CD4-positive, alpha-beta T cell treated with Interleukin-15 for 1 hour (primary cell): ENCODE measurements around the gene PLCXD1.
"Not testable (repeated sequence)": the region's sequence is repeated elsewhere in the genome, so short reads cannot be mapped to it uniquely, and the experiment has no call there.

Experiments
- DNase-seq: peaks from one replicate; pipeline ENCODE4 v3.0.0-alpha.2; 2020

PLCXD1 gene

DNA sequence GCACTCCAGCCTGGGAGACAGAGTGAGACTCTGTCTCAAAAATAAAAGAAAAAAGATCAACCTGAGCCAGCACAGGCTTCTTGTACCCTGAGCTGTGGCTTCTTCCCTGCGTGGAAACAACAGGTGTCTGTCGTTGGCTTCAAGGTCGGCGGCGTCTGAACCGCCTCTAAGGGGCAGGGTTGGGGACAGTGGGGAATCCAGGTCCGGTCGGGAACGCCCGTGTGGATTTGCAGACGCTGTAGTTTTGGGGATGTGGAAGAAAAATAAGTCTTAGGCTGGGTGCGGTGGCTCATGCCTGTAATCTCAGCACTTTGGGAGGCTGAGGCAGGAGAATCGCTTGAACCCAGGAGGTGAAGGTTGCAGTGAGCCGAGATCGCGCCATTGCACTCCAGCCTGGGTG, 17.2 kb upstream of the PLCXD1 start:
- DNase-seq = not testable (repeated sequence)

DNA sequence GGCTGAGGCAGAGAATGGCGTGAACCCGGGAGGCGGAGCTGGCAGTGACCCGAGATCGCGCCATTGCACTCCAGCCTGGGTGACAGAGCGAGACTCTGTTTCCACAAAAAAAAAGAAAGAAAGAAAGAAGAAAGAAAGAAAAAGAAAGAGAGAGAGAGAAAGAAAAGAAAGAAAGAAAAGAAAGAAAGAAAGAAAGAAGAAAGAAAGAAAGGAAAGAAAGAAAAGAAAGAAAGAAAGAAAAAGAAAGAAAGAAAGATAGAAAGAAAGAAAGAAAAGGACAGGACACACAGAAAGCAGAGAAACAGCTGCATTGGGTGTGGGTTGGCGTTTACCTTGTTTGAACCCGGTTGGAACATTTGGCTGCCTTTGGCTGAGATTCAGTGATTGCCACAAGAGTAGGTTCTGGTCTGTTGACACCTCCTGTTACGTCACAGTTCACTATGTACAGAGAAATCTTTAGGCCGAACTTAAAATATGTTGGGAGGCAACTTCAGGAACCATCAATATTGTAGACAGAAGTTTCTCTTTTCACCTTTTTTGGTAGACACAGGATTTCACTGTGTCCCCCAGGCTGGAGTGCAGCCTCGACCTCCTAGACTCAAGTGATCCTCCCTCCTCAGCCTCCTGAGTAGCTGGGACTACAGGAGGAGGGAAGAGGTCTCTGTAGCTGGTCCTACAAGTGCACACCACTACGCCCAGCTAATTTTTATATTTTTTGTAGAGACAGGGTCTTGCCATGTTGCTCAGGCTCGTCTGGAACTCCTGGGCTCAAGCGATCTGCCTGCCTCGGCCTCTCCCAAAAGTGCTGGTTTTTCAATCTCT, 16.3 kb upstream of the PLCXD1 start:
- no peak for DNase-seq

GRCh38 chrX:265502-265901, 15.7 kb upstream of the PLCXD1 start:
- DNase-seq = no peak

GRCh38 chrX:267771-268261, 13.4 kb upstream of the PLCXD1 start:
- DNase-seq = peak; percentile 13

DNA sequence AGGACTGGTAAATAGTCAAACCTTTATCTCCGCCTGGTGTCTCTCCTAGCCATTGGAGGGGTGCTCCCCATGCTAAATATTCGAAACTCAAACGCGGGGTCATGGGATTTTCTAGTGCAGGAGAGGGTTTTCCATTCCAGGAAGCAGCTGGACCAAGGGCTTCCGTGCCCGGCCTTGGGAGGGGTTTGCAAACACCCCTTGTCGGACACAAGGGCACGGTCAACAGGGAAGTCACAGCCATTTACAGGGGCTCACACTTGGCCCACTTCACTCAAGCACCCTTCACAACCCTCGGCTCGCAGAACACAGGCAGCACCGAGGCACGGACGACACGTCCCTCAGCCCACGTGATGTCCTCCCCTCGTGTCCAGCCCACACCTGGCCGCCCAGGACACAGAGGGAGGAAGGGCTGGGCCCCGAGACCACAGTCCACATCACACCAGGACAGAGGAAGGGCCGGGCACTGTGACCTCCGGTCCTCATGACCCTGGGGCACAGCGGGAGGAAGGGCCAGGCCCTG, 10.3 kb upstream of the PLCXD1 start:
- peak; percentile 5 for DNase-seq

DNA sequence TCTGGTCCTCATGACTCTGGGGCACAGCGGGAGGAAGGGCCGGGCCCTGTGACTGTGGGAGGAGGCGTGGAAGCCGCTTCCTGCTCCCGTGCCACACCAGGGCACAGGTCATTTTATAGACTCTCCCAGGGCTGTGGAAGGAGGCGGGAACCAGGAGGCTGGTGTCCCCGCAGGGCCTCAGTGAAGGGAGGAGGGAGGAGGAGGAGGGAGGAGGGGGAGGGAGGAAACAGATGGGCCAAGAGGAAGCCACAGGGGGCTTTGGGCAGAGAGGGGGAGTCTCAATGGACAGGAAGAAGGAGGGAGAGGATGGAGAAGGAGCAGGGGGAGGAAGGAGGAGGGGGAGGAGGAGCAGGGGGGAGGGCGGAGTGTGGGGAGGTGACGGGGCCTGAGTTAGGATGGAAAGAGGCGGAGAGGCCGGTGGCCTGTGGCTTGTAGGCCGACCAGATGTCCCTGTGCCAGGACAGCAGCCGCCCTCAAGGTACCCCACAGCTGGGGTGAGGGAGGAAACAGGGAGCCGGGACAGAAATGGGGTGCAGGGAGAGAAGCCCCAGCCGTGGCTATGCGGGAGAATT, 6.2 kb upstream of the PLCXD1 start:
- peak; percentile 69 for DNase-seq

- peak; percentile 10 for DNase-seq
Measured at GRCh38 chrX:275476-275966, 5.7 kb upstream of the PLCXD1 start.

DNA sequence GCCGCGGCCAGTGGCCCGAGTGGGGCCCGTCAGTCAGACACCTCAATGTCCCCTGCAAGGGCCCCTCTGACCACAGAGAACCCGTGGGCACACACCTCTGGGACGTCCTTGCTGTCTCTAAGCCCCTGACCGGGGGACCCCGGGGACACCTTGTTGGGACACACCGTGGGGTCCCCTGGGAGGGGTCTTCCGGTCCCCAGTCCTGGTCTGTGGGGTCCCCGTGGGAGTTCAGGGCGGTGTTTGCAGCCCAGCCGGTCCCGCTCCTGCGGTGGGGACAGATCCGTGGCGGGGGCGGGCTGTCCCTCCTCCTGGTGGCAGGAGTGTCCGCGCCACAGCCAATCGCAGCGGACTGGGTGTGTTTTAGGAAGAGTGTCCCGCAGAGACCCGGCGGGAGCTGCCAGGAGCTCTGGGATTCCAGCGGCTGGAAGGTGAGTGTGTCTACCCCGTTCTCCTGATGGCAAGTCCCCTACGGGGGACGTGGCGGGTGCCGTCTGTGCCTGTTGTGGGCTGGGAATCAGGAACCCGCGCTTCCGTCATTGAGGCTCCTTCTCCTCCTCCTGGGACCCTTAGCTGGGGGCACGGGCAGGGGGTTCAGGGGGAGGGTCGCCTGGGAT, 5.1 kb upstream of the PLCXD1 start:
- peak; percentile 55 for DNase-seq

DNA sequence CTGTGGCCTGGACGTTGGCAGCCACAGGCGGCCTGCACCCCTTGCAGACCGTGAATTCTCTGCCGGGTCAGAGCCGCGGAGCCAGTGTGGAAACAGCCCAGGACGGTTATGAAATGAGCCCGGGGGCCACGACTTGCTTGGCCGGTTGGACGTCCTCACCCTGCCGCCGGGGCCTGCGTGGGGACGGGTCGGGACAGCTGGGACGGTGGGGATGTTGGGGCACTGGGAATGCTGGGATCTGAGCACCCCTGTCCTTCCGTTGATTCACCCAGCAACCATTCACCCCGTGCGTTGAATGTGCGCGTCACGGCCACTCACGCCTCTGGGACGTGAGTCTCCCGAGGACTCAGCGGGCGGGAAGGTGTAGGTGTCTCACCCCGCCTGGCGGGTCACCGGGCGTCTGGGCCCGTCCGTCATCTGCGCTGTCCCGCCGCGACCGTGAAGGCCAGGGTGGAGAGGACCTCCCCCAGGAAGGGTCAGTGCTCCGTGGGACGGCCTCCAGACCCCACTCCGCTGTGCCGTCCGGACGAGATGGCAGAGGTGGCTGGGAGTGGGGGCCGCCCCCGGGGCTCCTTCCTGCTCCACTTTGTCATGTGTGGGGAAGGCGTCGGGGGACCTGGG, 4.5 kb upstream of the PLCXD1 start:
- DNase-seq = peak; percentile 26

- DNase-seq = peak; percentile 10
Measured at GRCh38 chrX:279757-280604, 1.2 kb upstream of the PLCXD1 start.

DNA sequence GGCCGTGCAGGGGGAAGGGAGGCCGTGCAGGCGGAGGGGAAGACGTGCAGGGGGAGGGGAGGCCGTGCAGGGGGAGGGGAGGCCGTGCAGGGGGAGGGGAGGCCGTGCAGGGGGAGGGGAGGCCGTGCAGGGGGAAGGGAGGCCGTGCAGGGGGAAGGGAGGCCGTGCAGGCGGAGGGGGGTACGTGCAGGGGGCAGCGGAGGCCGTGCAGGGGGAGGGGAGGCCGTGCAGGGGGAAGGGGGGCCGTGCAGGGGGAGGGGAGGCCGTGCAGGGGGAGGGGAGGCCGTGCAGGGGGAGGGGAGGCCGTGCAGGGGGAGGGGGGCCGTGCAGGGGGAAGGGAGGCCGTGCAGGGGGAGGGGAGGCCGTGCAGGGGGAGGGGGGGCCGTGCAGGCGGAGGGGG, 459 bp upstream of the PLCXD1 start:
- not testable (repeated sequence) for DNase-seq

DNA sequence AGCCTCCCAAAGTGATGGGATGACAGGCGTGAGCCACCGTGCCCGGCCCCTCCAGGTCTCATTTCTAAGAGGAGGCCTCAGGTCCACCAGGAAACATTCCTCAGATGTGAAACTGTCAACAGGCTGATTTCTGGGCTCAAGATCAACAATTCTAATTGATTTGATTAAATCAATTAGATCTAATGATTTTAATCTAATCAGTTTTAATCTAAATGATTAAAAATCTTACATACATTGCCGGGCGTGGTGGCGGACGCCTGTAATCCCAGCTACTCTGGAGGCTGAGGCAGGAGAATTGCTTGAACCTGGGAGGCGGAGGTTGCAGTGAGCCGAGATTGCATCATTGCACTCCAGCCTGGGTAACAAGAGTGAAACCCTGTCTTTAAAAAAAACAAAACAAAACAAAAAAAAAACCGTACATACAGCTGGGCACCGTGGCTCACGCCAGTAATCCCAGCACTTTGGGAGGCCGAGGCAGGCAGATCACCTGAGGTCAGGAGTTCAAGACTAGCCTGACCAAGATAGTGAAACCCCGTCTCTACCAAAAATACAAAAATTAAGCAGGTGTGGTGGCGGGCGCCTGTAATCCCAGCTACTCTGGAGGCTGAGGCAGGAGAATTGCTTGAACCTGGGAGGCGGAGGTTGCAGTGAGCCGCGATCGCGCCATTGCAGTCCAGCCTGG, 960 bp downstream of the PLCXD1 start:
- DNase-seq = not testable (repeated sequence)

DNA sequence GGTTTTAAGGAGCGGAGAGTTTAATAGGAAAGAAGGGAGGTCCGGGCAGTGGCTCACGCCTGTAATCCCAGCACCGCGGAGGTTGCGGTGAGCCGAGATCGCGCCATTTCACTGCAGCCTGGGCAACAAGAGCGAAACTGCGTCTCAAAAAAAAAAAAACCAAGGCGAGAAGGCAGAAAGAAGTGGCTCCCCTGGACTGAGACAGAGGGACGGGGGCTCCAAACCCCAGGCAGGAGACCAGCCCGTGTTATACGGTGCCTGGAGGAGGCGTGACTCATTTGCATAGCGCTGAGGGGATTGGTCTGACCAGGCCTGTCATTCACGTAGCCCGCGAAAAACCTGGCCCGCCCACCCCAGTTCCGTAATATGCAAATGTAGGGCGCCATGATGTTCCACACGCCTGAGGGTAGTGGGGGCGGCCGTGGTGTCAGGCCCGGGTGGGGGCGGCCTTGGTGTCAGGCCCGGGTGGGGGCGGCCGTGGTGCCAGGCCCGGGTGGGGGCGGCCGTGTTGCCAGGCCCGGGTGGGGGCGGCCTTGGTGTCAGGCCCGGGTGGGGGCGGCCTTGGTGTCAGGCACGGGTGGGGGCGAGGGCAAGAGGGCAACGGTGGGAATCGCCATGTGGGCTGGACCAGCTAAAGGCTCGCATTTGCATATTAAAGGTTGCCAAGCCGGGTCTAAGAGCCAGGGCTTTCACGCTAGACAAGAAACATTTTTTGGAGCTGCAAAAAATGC, 2.1 kb downstream of the PLCXD1 start:
- peak; percentile 87 for DNase-seq

- DNase-seq = peak; percentile 5
Measured at GRCh38 chrX:285076-285677, 4.0 kb downstream of the PLCXD1 start.

GRCh38 chrX:287670-288069, 6.5 kb downstream of the PLCXD1 start:
- peak; percentile 7 for DNase-seq

- peak; percentile 15 for DNase-seq
Measured at GRCh38 chrX:288561-288991, 7.4 kb downstream of the PLCXD1 start.

DNA sequence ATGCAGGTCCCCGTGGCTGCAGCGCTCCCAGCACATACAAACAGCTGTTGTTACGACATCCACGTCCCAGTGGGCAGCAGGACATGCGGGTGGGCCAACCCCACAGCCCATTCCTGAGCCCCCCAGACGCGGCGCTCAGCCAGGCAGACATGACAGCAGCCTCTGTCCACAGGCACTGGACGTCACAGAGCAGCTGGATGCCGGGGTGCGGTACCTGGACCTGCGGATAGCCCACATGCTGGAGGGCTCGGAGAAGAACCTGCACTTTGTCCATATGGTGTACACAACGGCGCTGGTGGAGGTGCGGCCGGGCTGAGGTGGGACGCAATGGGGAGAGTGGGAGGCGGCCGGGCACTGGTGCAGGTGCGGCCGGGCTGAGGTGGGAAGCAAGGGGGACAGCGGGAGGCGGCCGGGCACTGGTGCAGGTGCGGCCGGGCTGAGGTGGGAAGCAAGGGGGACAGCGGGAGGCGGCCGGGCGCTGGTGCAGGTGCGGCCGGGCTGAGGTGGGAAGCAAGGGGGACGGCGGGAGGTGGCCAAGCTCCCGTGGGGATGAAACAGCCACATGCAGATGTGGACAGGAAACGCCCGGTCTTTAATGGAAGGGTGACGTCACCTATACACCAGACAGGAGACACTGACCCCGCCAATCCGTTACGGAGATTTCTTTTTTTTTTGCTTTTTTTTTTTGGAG, 9.4 kb downstream of the PLCXD1 start:
- DNase-seq = peak; percentile 12

- DNase-seq = peak; percentile 8
Measured at GRCh38 chrX:291411-291901, 10.3 kb downstream of the PLCXD1 start.
